C4-2B (cell line): ENCODE data around the gene RALGAPA2.

Experiments
- CTCF ChIP-seq: fragments of 450-650 bp; conservative IDR thresholded peaks from 2 replicates; pipeline ENCODE4 v1.5.1; 2017; ENCODE audit warnings: mild to moderate bottlenecking
- ZFX ChIP-seq: fragments of 450-650 bp; IDR thresholded peaks from 2 replicates; pipeline ENCODE4 v1.6.1; 2017

GRCh38 chr20:20680991-20681508, 31.4 kb downstream of the RALGAPA2 start:
- TF ChIP-seq CTCF, result no peak
- no peak for TF ChIP-seq ZFX
